HG02885 (cell line): ENCODE data around the gene AVL9.
"Not testable (repeated sequence)": the region's sequence is repeated elsewhere in the genome, so short reads cannot be mapped to it uniquely, and the experiment has no call there.

Experiments used
- ATAC-seq: cut with Tn5 transposase; IDR thresholded peaks from one replicate; pipeline ENCODE4 v1.9.1; 2021; ENCODE audit warnings: mild to moderate bottlenecking; ENCODE audit not compliant: unreplicated experiment, poor library complexity

Gene AVL9

DNA sequence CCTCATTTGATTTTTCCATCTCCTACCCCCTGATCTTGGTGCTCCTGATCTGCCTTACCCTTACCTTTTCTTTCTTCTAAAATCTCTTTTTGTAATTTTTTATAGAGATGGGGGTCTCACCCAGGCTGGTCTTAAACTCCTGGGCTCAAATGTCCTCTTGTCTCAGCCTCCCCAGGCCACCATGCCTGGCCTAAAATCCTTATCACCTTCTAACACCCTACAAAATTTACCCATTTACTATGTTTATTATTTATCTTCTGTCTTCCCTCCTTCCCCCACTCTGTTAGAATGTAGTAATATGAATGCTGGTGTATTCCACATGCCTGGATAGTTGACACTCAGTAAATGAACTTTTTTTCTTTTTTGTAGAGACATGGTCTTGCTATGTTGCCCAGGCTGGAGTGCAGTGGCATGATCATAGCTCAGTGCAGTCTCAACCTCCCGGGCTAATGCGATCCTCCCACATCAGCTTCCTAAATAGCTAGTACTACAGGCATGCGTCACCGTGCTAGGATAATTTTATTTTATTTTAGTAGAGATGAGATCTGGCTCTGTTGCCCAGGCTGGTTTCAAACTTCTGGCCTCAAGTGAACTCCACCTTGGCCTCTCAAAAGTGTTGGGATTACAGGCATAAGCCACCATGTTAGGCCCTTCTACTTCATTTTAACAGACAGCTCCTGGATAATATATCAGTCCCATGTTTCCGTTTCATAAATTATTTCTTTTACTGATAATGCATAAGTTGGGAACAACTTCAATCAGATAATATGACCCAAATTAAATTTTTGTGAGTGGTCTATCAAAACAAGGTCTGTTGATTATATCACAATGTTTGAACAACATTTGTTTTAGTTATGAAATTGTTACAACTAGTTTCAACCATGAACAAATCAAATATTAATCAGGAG lies 136.6 kb downstream of the AVL9 start:
- not testable (repeated sequence) for ATAC-seq

DNA sequence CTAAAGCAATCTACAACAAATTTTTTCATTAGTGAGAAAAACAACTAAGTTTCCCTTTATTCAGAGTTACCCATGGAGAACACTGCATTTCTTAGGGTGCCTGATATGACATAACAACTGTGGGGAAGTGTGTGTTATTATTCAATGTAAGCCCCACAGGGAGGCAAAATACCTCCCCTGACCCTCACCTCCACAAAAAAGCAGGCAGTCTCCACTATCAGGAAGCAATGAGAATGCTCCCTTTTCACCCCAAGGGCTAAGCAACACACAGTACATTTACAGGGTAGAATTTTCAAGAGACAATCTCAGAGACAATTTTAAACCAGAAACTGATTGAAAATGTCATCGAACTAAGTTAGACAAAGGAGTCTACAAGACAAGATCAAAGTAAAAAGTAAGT lies 138.2 kb downstream of the AVL9 start:
- ATAC-seq: not testable (repeated sequence)

DNA sequence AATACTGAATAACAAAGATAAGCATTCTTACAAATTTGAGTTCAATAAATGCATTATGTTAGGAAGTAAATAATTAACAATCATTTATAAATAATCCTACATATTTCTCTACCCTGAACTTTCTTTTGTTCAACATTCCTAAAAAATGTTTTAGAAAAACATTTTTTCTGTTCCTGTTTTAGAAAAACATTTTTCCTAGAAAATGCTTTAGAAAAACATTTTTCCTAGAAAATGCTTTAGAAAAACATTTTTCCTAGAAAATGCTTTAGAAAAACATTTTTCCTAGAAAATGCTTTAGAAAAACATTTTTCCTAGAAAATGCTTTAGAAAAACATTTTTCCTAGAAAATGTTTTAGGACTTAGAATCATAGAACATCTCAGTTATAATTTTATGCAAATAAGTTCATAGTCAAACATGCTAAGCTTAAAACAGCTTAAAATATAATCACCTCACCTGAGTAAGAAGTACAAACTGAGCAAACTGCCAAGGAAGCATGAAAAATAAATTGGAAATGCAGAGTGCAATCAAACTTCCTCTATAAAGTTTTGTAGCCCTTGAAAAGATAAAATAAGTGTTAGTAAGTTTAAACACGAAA lies 139.6 kb downstream of the AVL9 start:
- ATAC-seq: not testable (repeated sequence)

DNA sequence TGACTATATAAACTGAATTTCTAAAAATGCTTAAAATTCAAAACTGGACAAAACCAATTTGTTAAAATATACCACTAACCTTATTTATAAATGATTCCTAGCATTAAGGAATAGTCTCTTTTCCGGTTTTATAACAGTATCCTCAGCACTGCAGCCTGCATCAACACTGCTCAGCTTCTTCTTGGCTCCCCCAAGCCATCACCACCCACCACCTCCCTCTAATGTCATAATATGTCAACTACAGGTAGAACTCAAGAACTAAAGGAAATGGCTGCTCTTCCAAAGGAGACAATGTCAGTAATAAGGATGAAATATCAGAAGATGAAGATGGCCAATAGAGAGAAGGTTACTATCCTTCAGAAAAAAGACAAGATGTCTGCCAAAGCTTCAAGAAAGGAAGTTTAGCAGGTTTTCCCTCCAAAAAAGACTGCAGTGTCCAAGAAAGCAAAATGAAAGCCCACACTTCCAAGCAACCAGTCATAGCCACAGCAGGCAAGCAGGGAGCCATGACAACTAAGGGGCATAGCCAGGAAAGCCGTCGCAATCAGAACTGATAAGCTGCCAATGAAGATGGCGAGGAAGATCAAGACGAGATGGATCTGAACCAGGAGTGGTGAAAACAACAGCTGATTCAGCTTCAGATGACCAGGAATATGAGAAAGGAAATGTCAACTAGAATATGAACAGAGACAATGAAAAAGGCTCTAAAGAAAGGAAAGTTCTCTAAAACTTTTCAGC lies 141.6 kb downstream of the AVL9 start:
- not testable (repeated sequence) for ATAC-seq

DNA sequence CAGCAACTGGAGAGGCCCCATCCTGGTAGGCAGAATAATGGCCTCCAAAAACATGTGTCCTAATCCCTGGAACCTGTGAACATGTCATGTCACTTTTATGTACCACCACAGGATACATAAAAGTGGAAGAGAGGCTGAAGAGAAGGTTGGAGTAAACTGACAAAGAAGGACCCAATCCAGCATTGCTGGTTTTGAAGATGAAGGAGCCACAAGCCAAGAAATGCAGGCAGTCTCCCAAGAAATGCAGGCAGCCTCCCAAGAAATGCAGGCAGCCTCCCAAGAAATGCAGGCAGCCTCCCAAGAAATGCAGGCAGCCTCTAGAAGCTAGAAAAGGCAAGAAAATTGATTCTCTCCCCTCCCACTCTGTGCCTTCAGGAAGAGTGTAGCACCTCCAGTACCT lies 142.3 kb downstream of the AVL9 start:
- not testable (repeated sequence) for ATAC-seq
